Activated CD4-positive, alpha-beta memory T cell treated with anti-CD3 and anti-CD28 coated beads for 36 hours (primary cell): ENCODE results near the gene ENPP1. TPM values are rescaled to one million over a fixed set of nuclear protein-coding genes. Genes with fewer than 3 reads are reported as not detected.

Source experiments
- CTCF ChIA-PET: fragments of 350-600 bp; sonication (Branson Sonifier 250); formaldehyde crosslinking; loops from one replicate; lab custom pipeline; 2021; ENCODE audit warnings: antibody characterized with exemption, inconsistent platforms; lab: Charles Lee
- POLR2A ChIA-PET: fragments of 350-600 bp; sonication (Branson Sonifier 250); formaldehyde crosslinking; loops from one replicate; lab custom pipeline; 2021; ENCODE audit warnings: antibody characterized with exemption; lab: Charles Lee
- DNase-seq: peaks from one replicate; pipeline ENCODE4 v3.0.0-alpha.2; 2020
- H3K27ac Mint-ChIP-seq: one replicate; pipeline ENCODE4 v1.8.0; 2021; ENCODE audit warnings: mixed read lengths
- H3K27me3 Mint-ChIP-seq: one replicate; pipeline ENCODE4 v1.8.0; 2021; ENCODE audit warnings: mixed read lengths
- H3K36me3 Mint-ChIP-seq: one replicate; pipeline ENCODE4 v1.8.0; 2021; ENCODE audit warnings: mixed read lengths
- H3K4me1 Mint-ChIP-seq: one replicate; pipeline ENCODE4 v1.8.0; 2021; ENCODE audit warnings: low read depth, mixed read lengths
- H3K4me3 Mint-ChIP-seq: one replicate; pipeline ENCODE4 v1.8.0; 2021; ENCODE audit warnings: mild to moderate bottlenecking, mixed read lengths
- H3K9me3 Mint-ChIP-seq: one replicate; pipeline ENCODE4 v1.8.0; 2021; ENCODE audit warnings: mixed read lengths
- intact Hi-C: fragments of 100-400 bp; cut with micrococcal nuclease; formaldehyde crosslinking; loops from one replicate; pipeline ENCODE4 v1.15.1; 2023
- total RNA-seq, 2 experiments: library from RNA; stranded (reverse); gene quantifications; one replicate each; pipeline ENCODE4 v1.2.3, GENCODE V29; 2021

ENPP1 gene
- total RNA-seq = 1 to 10 TPM; 1.1 to 1.4 TPM

GRCh38 chr6:131807644-131808459 is at the start of gene ENPP1:
TSS of gene ENPP1 (plus strand) at chr6:131808020. CDS start at chr6:131808036, 16 bp downstream.
- CTCF ChIA-PET = interaction anchor here (1.6 kb wide), 1 partner anchor 113 kb away, joined by 4 read pairs; no protein-coding TSS in a partner anchor
- no peaks in the 10 kb centered on the region for H3K9me3 Mint-ChIP-seq
- peaks cover 24% of the 10 kb centered on the region for H3K4me1 Mint-ChIP-seq
- H3K36me3 Mint-ChIP-seq = no peaks in the 10 kb centered on the region
- peak within 1 kb of the TSS; percentile 81 for H3K4me3 Mint-ChIP-seq
- DNase-seq = peak; percentile 62
- POLR2A ChIA-PET = no interaction called here
- H3K27me3 Mint-ChIP-seq = peaks cover 16% of the 10 kb centered on the region
- intact Hi-C loops = loop anchor here (5.0 kb wide), 2 partner anchors 121 to 181 kb away; partner anchors contain the start of gene MED23
- no peak within 1 kb of the TSS for H3K27ac Mint-ChIP-seq

- H3K27me3 Mint-ChIP-seq = peaks cover 7% of the 10 kb centered on the region
- no peak for DNase-seq
- no peak overlapping the region for H3K27ac Mint-ChIP-seq
- no peak overlapping the region for H3K4me3 Mint-ChIP-seq
- intact Hi-C loops = no loop called here
- ChIA-PET CTCF (no interaction called here), POLR2A (no interaction called here)
- H3K36me3 Mint-ChIP-seq = no peaks in the 10 kb centered on the region
- no peaks in the 10 kb centered on the region for H3K4me1 Mint-ChIP-seq
- no peaks in the 10 kb centered on the region for H3K9me3 Mint-ChIP-seq
These were observed 48.9 kb upstream of the ENPP1 start for GRCh38 chr6:131758920-131759319.

- Mint-ChIP-seq H3K36me3 (no peaks in the 10 kb centered on the region), H3K27ac (no peak overlapping the region), H3K4me3 (no peak overlapping the region), H3K9me3 (no peaks in the 10 kb centered on the region), H3K4me1 (no peaks in the 10 kb centered on the region), H3K27me3 (peaks cover 2% of the 10 kb centered on the region)
- DNase-seq = no peak
- CTCF ChIA-PET = no interaction called here
- POLR2A ChIA-PET = no interaction called here
- intact Hi-C loops = no loop called here
These were observed 46.6 kb upstream of the ENPP1 start for GRCh38 chr6:131761060-131761761.

GRCh38 chr6:131761762-131762067 is 46.1 kb upstream of the ENPP1 start:
- DNase-seq = no peak
- Mint-ChIP-seq H3K4me1 (no peaks in the 10 kb centered on the region), H3K27ac (no peak overlapping the region), H3K9me3 (no peaks in the 10 kb centered on the region), H3K4me3 (no peak overlapping the region), H3K36me3 (no peaks in the 10 kb centered on the region), H3K27me3 (peaks cover 2% of the 10 kb centered on the region)
- intact Hi-C loops = no loop called here
- ChIA-PET POLR2A (no interaction called here), CTCF (no interaction called here)

- Mint-ChIP-seq H3K9me3 (no peaks in the 10 kb centered on the region), H3K4me1 (no peaks in the 10 kb centered on the region), H3K4me3 (no peak overlapping the region), H3K36me3 (no peaks in the 10 kb centered on the region), H3K27me3 (peaks cover 2% of the 10 kb centered on the region), H3K27ac (no peak overlapping the region)
- ChIA-PET CTCF (interaction anchor here (1.1 to 1.3 kb wide), 2 partner anchors 10 to 152 kb away, joined by 3 to 4 read pairs; no protein-coding TSS in a partner anchor), POLR2A (interaction anchor here (1.0 kb wide), 1 partner anchor 11 kb away, joined by 3 read pairs; no protein-coding TSS in a partner anchor)
- DNase-seq = no peak
- intact Hi-C loops = no loop called here
These were observed 44.8 kb upstream of the ENPP1 start for GRCh38 chr6:131762984-131763383.

GRCh38 chr6:131763749-131764148 is 44.1 kb upstream of the ENPP1 start:
- Mint-ChIP-seq H3K27me3 (peaks cover 4% of the 10 kb centered on the region), H3K27ac (no peak overlapping the region), H3K36me3 (no peaks in the 10 kb centered on the region), H3K4me3 (no peak overlapping the region), H3K9me3 (no peaks in the 10 kb centered on the region), H3K4me1 (no peaks in the 10 kb centered on the region)
- CTCF ChIA-PET = interaction anchor here (1.1 to 1.3 kb wide), 2 partner anchors 9 to 151 kb away, joined by 3 to 4 read pairs; no protein-coding TSS in a partner anchor
- POLR2A ChIA-PET = interaction anchor here (1.0 kb wide), 1 partner anchor 10 kb away, joined by 3 read pairs; no protein-coding TSS in a partner anchor
- intact Hi-C loops = no loop called here
- DNase-seq = no peak

- ChIA-PET POLR2A (no interaction called here), CTCF (no interaction called here)
- Mint-ChIP-seq H3K27me3 (peaks cover 4% of the 10 kb centered on the region), H3K27ac (no peak overlapping the region), H3K9me3 (no peaks in the 10 kb centered on the region), H3K4me3 (no peak overlapping the region), H3K4me1 (no peaks in the 10 kb centered on the region), H3K36me3 (no peaks in the 10 kb centered on the region)
- no peak for DNase-seq
- intact Hi-C loops = no loop called here
These were observed 43.5 kb upstream of the ENPP1 start for GRCh38 chr6:131764350-131764749.

GRCh38 chr6:131765081-131765803 is 42.6 kb upstream of the ENPP1 start:
- Mint-ChIP-seq H3K4me3 (no peak overlapping the region), H3K27ac (no peak overlapping the region), H3K9me3 (no peaks in the 10 kb centered on the region), H3K4me1 (no peaks in the 10 kb centered on the region), H3K36me3 (no peaks in the 10 kb centered on the region), H3K27me3 (peaks cover 6% of the 10 kb centered on the region)
- intact Hi-C loops = no loop called here
- DNase-seq = no peak
- ChIA-PET CTCF (no interaction called here), POLR2A (no interaction called here)

GRCh38 chr6:131765804-131766135 is 42.0 kb upstream of the ENPP1 start:
- peaks cover 6% of the 10 kb centered on the region for H3K27me3 Mint-ChIP-seq
- H3K9me3 Mint-ChIP-seq = no peaks in the 10 kb centered on the region
- ChIA-PET POLR2A (no interaction called here), CTCF (no interaction called here)
- no peaks in the 10 kb centered on the region for H3K36me3 Mint-ChIP-seq
- DNase-seq = no peak
- no peak overlapping the region for H3K4me3 Mint-ChIP-seq
- intact Hi-C loops = no loop called here
- H3K4me1 Mint-ChIP-seq = no peaks in the 10 kb centered on the region
- no peak overlapping the region for H3K27ac Mint-ChIP-seq

GRCh38 chr6:131766631-131767030 is 41.2 kb upstream of the ENPP1 start:
- POLR2A ChIA-PET = no interaction called here
- CTCF ChIA-PET = interaction anchor here (1.3 kb wide), 1 partner anchor 149 kb away, joined by 3 read pairs; no protein-coding TSS in a partner anchor
- H3K36me3 Mint-ChIP-seq = no peaks in the 10 kb centered on the region
- peaks cover 6% of the 10 kb centered on the region for H3K27me3 Mint-ChIP-seq
- H3K27ac Mint-ChIP-seq = no peak overlapping the region
- no peaks in the 10 kb centered on the region for H3K9me3 Mint-ChIP-seq
- no peaks in the 10 kb centered on the region for H3K4me1 Mint-ChIP-seq
- no peak overlapping the region for H3K4me3 Mint-ChIP-seq
- intact Hi-C loops = no loop called here
- no peak for DNase-seq

GRCh38 chr6:131768964-131769363 is 38.9 kb upstream of the ENPP1 start:
- H3K9me3 Mint-ChIP-seq = no peaks in the 10 kb centered on the region
- CTCF ChIA-PET = no interaction called here

More at GRCh38 chr6:131768964-131769363, 38.9 kb upstream of the ENPP1 start:
- intact Hi-C loops = no loop called here
- POLR2A ChIA-PET = no interaction called here
- no peaks in the 10 kb centered on the region for H3K36me3 Mint-ChIP-seq
- H3K27ac Mint-ChIP-seq = no peak overlapping the region
- no peak overlapping the region for H3K4me3 Mint-ChIP-seq
- H3K27me3 Mint-ChIP-seq = peaks cover 10% of the 10 kb centered on the region
- no peak for DNase-seq
- H3K4me1 Mint-ChIP-seq = no peaks in the 10 kb centered on the region
